IMR-90 (cell line): Measurements from ENCODE around the gene ZBTB46. TPM values are rescaled to one million over a fixed set of nuclear protein-coding genes. Genes with fewer than 3 reads are reported as not detected.

Source experiments
- ATAC-seq: fragments of 200-7000 bp; cut with Tn5 transposase; 2 replicates; pipeline ENCODE4 v1.9.1; 2020; ENCODE audit warnings: low read depth, mild to moderate bottlenecking, moderate library complexity
- BruUV-seq: library from RNA; stranded (reverse); fragments of 400-500 nt; replicated peaks from 2 replicates; lab custom pipeline; 2021; lab: Mats Ljungman, UMichigan
- CTCF ChIA-PET: fragments of 300-600 bp; formaldehyde crosslinking; extraction: SDS; loops from one replicate; lab custom pipeline; 2021; ENCODE audit warnings: antibody characterized with exemption; lab: Yijun Ruan, JAX
- POLR2A ChIA-PET: fragments of 300-600 bp; sonication (Branson Sonifier 250); formaldehyde crosslinking; loops from one replicate; lab custom pipeline; 2022; ENCODE audit warnings: antibody characterized with exemption; ENCODE audit not compliant: unreplicated experiment; lab: Charles Lee
- DNase-seq: peaks from one replicate; pipeline ENCODE4 v3.0.0; 2013
- H2AFZ ChIP-seq: replicated peaks from 2 replicates; pipeline ENCODE3; 2013; ENCODE audit warnings: low read length, mild to moderate bottlenecking; ENCODE audit not compliant: poor library complexity
- H2AK5ac ChIP-seq: 2 replicates; pipeline ENCODE4 v1.6.1; 2013; ENCODE audit warnings: low read depth, low read length, inconsistent platforms
- H2AK9ac ChIP-seq: replicated peaks from 2 replicates; pipeline ENCODE3; 2013; ENCODE audit warnings: mild to moderate bottlenecking, low read depth, low read length, moderate library complexity; ENCODE audit not compliant: poor library complexity
- H2BK120ac ChIP-seq: 2 replicates; pipeline ENCODE4 v1.6.1; 2013; ENCODE audit warnings: low read depth, low read length, inconsistent platforms
- H2BK15ac ChIP-seq: 3 replicates; pipeline ENCODE4 v1.6.1; 2013; ENCODE audit warnings: low read depth, low read length, inconsistent platforms
- H2BK20ac ChIP-seq: 2 replicates; pipeline ENCODE4 v1.6.1; 2013; ENCODE audit warnings: low read depth, mild to moderate bottlenecking, inconsistent platforms, low read length, moderate library complexity
- H2BK5ac ChIP-seq: 2 replicates; pipeline ENCODE4 v1.6.1; 2013; ENCODE audit warnings: mild to moderate bottlenecking, low read depth, low read length, inconsistent platforms; ENCODE audit not compliant: poor library complexity, severe bottlenecking
- H3K14ac ChIP-seq: replicated peaks from 2 replicates; pipeline ENCODE4 v1.6.1; 2013; ENCODE audit warnings: low read depth, low read length, inconsistent platforms
- H3K18ac ChIP-seq: 2 replicates; pipeline ENCODE4 v1.6.1; 2013; ENCODE audit warnings: low read depth, low read length, control low read depth
- H3K23ac ChIP-seq: 2 replicates; pipeline ENCODE4 v1.6.1; 2013; ENCODE audit warnings: low read depth, low read length, inconsistent platforms
- H3K27ac ChIP-seq: 2 replicates; pipeline ENCODE4 v1.5.1; 2013; ENCODE audit warnings: mild to moderate bottlenecking, control low read depth, low read length; ENCODE audit not compliant: insufficient read depth
- H3K27me3 ChIP-seq: 2 replicates; pipeline ENCODE4 v1.6.1; 2013; ENCODE audit warnings: low read length; ENCODE audit not compliant: control insufficient read depth, insufficient read depth
- H3K36me3 ChIP-seq: 2 replicates; pipeline ENCODE4 v1.6.1; 2013; ENCODE audit warnings: low read length, mixed read lengths; ENCODE audit not compliant: control insufficient read depth, insufficient read depth
- H3K4ac ChIP-seq: 2 replicates; pipeline ENCODE4 v1.6.1; 2013; ENCODE audit warnings: low read depth, low read length, inconsistent platforms
- H3K4me1 ChIP-seq: 2 replicates; pipeline ENCODE4 v1.6.1; 2013; ENCODE audit warnings: low read length, mixed read lengths; ENCODE audit not compliant: control insufficient read depth, insufficient read depth
- H3K4me2 ChIP-seq: 2 replicates; pipeline ENCODE4 v1.6.1; 2013; ENCODE audit warnings: low read depth, mild to moderate bottlenecking, control low read depth, low read length, moderate library complexity
- H3K4me3 ChIP-seq: 2 replicates; pipeline ENCODE4 v1.5.1; 2013; ENCODE audit warnings: low read depth, mild to moderate bottlenecking, control low read depth, low read length, moderate library complexity; ENCODE audit not compliant: insufficient read depth
- H3K56ac ChIP-seq: 2 replicates; pipeline ENCODE4 v1.6.1; 2013; ENCODE audit warnings: low read length, inconsistent platforms; ENCODE audit not compliant: insufficient read depth; ENCODE audit errors: extremely low read depth
- H3K79me1 ChIP-seq, 2 experiments: 2 replicates each; pipeline ENCODE4 v1.6.1; 2013; ENCODE audit warnings: low read length in 2 of 2, inconsistent platforms in 1 of 2, low read depth in 1 of 2
- H3K9ac ChIP-seq: 2 replicates; pipeline ENCODE4 v1.6.1; 2013; ENCODE audit warnings: low read depth, low read length, control low read depth
- H3K9me1 ChIP-seq: 2 replicates; pipeline ENCODE4 v1.6.1; 2013; ENCODE audit warnings: low read length, inconsistent platforms; ENCODE audit not compliant: insufficient read depth
- H3K9me3 ChIP-seq: 2 replicates; pipeline ENCODE4 v1.6.1; 2013; ENCODE audit warnings: low read length; ENCODE audit not compliant: control insufficient read depth, insufficient read depth
- H4K20me1 ChIP-seq: 2 replicates; pipeline ENCODE4 v1.6.1; 2013; ENCODE audit warnings: low read length, inconsistent platforms; ENCODE audit not compliant: insufficient read depth
- H4K5ac ChIP-seq: 2 replicates; pipeline ENCODE4 v1.6.1; 2013; ENCODE audit warnings: mild to moderate bottlenecking, low read depth, low read length, control low read depth
- H4K8ac ChIP-seq, 2 experiments: 2 replicates each; pipeline ENCODE4 v1.6.1; 2013; ENCODE audit warnings: low read depth in 2 of 2, low read length in 2 of 2, control low read depth in 1 of 2, inconsistent platforms in 1 of 2
- H4K91ac ChIP-seq: 2 replicates; pipeline ENCODE4 v1.6.1; 2013; ENCODE audit warnings: low read depth, low read length, inconsistent platforms; ENCODE audit not compliant: insufficient read depth
- BHLHE40 ChIP-seq: fragments of 150-350 bp; IDR thresholded peaks from 2 replicates; pipeline ENCODE4 v1.6.1; 2016; ENCODE audit warnings: mild to moderate bottlenecking, low read depth, low read length
- CEBPB ChIP-seq: IDR thresholded peaks from 2 replicates; pipeline ENCODE4 v1.6.1; 2012; ENCODE audit warnings: low read depth, low read length, improper control_type of control experiment
- CHD1 ChIP-seq: IDR thresholded peaks from 2 replicates; pipeline ENCODE4 v1.6.1; 2012; ENCODE audit warnings: low read depth, low read length, improper control_type of control experiment
- CTCF ChIP-seq: conservative IDR thresholded peaks from 2 replicates; pipeline ENCODE4 v1.5.1; 2012; ENCODE audit warnings: mild to moderate bottlenecking, low read depth, low read length, improper control_type of control experiment
- ELK1 ChIP-seq: fragments of 150-350 bp; IDR thresholded peaks from 2 replicates; pipeline ENCODE4 v1.6.1; 2016; ENCODE audit warnings: low read depth, mild to moderate bottlenecking, low read length, moderate library complexity, borderline replicate concordance
- FOS ChIP-seq: fragments of 150-350 bp; IDR thresholded peaks from 2 replicates; pipeline ENCODE4 v1.6.1; 2016; ENCODE audit warnings: low read depth, low read length
- MAFK ChIP-seq: IDR thresholded peaks from 2 replicates; pipeline ENCODE4 v1.6.1; 2012; ENCODE audit warnings: low read depth, low read length, improper control_type of control experiment
- MAZ ChIP-seq: IDR thresholded peaks from 2 replicates; pipeline ENCODE4 v1.6.1; 2012; ENCODE audit warnings: low read depth, mild to moderate bottlenecking, low read length, improper control_type of control experiment, moderate library complexity, borderline replicate concordance
- MXI1 ChIP-seq: IDR thresholded peaks from 2 replicates; pipeline ENCODE4 v1.6.1; 2012; ENCODE audit warnings: low read depth, mild to moderate bottlenecking, low read length, moderate library complexity, borderline replicate concordance
- NFE2L2 ChIP-seq: fragments of 150-350 bp; IDR thresholded peaks from 2 replicates; pipeline ENCODE4 v1.6.1; 2016; ENCODE audit warnings: low read depth, mild to moderate bottlenecking, low read length
- POLR2A ChIP-seq: IDR thresholded peaks from 2 replicates; pipeline ENCODE4 v1.6.1; 2012; ENCODE audit warnings: mild to moderate bottlenecking, low read depth, low read length
- RAD21 ChIP-seq: IDR thresholded peaks from 2 replicates; pipeline ENCODE4 v1.6.1; 2012; ENCODE audit warnings: low read length, improper control_type of control experiment
- RCOR1 ChIP-seq: IDR thresholded peaks from 2 replicates; pipeline ENCODE4 v1.6.1; 2012; ENCODE audit warnings: mild to moderate bottlenecking, low read length, improper control_type of control experiment; ENCODE audit not compliant: insufficient replicate concordance
- RFX5 ChIP-seq: IDR thresholded peaks from 2 replicates; pipeline ENCODE4 v1.8.0; 2012; ENCODE audit warnings: low read depth, mild to moderate bottlenecking, low read length, moderate library complexity
- SMC3 ChIP-seq: fragments of 150-350 bp; IDR thresholded peaks from 2 replicates; pipeline ENCODE4 v1.6.1; 2016; ENCODE audit warnings: low read depth, mild to moderate bottlenecking, antibody characterized with exemption, low read length, moderate library complexity
- USF2 ChIP-seq: fragments of 150-350 bp; IDR thresholded peaks from 2 replicates; pipeline ENCODE4 v1.6.1; 2017; ENCODE audit warnings: mild to moderate bottlenecking, antibody characterized with exemption, low read length, low read depth
- WGBS, 2 experiments: methylation state at CpG; one replicate each; pipeline versions ENCODE4 v1.1.5 to v1.1.7; 2013; ENCODE audit warnings: missing lambda C conversion rate in 2 of 2; ENCODE audit not compliant: insufficient read length in 1 of 2; ENCODE audit errors: extremely low coverage in 2 of 2; 5-methylcytosine and 5-hydroxymethylcytosine counted together
- dilution Hi-C: fragments of 300-500 bp; cut with HindIII; formaldehyde crosslinking; loops from one replicate; pipeline ENCODE4 v1.14.3; 2018; ENCODE audit warnings: low sequenced_read_pairs; ENCODE audit not compliant: unreplicated experiment
- in situ Hi-C: fragments of 300-500 bp; cut with MboI; formaldehyde crosslinking; loops from 3 replicates; pipeline ENCODE4 v1.14.3; 2019; ENCODE audit warnings: low sequenced_read_pairs, inconsistent platforms, mixed read lengths
- intact Hi-C: fragments of 100-400 bp; cut with micrococcal nuclease; formaldehyde crosslinking; loops from 2 replicates; pipeline ENCODE4 v1.10.0; 2022
- polyA plus RNA-seq, 3 experiments: library from polyadenylated mRNA; depleted of rRNA; stranded (reverse); fragments of >200 nt; gene quantifications; 2 replicates each; pipeline ENCODE4 v1.2.3, GENCODE V29; 2012; ENCODE audit warnings: low replicate concordance in 1 of 3
- total RNA-seq: library from RNA; depleted of rRNA; stranded (reverse); fragments of >200 nt; gene quantifications from 2 replicates; pipeline ENCODE4 v1.2.3, GENCODE V29; 2012

Gene ZBTB46
- total and polyA plus RNA-seq, 2 of the 4 experiments (the other 2 are of a cell fraction), result 4.2 to 14.9 TPM

GRCh38 chr20:63809856-63810255 lies 21.2 kb downstream of the ZBTB46 start:
- no peak overlapping the region for H3K9ac ChIP-seq
- H3K23ac ChIP-seq, result no peak overlapping the region
- no peak overlapping the region for H4K5ac ChIP-seq
- no peak overlapping the region for H4K8ac ChIP-seq
- H3K4me1 ChIP-seq, result no peaks in the 10 kb centered on the region; the same call in 1 of the 2 replicates
- no peaks in the 10 kb centered on the region for H3K9me3 ChIP-seq
- no peak overlapping the region for H2BK120ac ChIP-seq
- peaks cover 4% of the 10 kb centered on the region for H3K9me1 ChIP-seq
- no peaks in the 10 kb centered on the region for H3K27me3 ChIP-seq
- dilution Hi-C loops, result no loop called here
- H3K4me2 ChIP-seq, result no peak overlapping the region
- H3K27ac ChIP-seq, result no peak overlapping the region
- no peak overlapping the region for H2BK20ac ChIP-seq
- ATAC-seq, result no peak
- intact Hi-C loops, result no loop called here
- H4K91ac ChIP-seq, result no peak overlapping the region
- ChIA-PET CTCF (no interaction called here), POLR2A (no interaction called here)
- no peak overlapping the region for H3K4ac ChIP-seq
- in situ Hi-C loops, result no loop called here
- H2AK9ac ChIP-seq, result no peak overlapping the region
- H3K14ac ChIP-seq, result no peak overlapping the region
- no peak overlapping the region for H2AFZ ChIP-seq
- no peak overlapping the region for H3K56ac ChIP-seq
- H3K4me3 ChIP-seq, result no peak overlapping the region
- no peak overlapping the region for H2BK5ac ChIP-seq
- no peak overlapping the region for H2BK15ac ChIP-seq
- peaks cover 33% of the 10 kb centered on the region for H4K20me1 ChIP-seq
- 93% methylated on average over 3 of the region's 9 CpGs; no CpG with 5 or more reads in 1 of the 2 experiments for WGBS, 2 experiments
- BruUV-seq, result no TSS peak
- H3K36me3 ChIP-seq, result peaks cover 1% of the 10 kb centered on the region; the same call in 1 of the 2 replicates
- H2AK5ac ChIP-seq, result no peak overlapping the region
- peaks cover 14 to 54% of the 10 kb centered on the region in 2 experiments for H3K79me1 ChIP-seq
- no peak for DNase-seq
- no peak overlapping the region for H3K18ac ChIP-seq
- TF ChIP-seq CTCF (no peak), BHLHE40 (no peak), FOS (no peak), USF2 (no peak), MAFK (no peak), ELK1 (no peak), CEBPB (no peak), NFE2L2 (no peak), CHD1 (no peak), MXI1 (no peak), POLR2A (no peak), SMC3 (no peak), RCOR1 (no peak), MAZ (no peak), RFX5 (no peak), RAD21 (no peak)
